ENCODE data around the gene IDH3A. TPM values are rescaled to one million over a fixed set of nuclear protein-coding genes. Genes with fewer than 3 reads are reported as not detected.
A peak's percentile ranks its signal among the peaks of the same experiment; 100 is the strongest.

The IDH3A gene
- polyA plus RNA-seq, 2 of the 4 experiments (the other 2 are of a cell fraction), result 85.6 to 149 TPM

DNA sequence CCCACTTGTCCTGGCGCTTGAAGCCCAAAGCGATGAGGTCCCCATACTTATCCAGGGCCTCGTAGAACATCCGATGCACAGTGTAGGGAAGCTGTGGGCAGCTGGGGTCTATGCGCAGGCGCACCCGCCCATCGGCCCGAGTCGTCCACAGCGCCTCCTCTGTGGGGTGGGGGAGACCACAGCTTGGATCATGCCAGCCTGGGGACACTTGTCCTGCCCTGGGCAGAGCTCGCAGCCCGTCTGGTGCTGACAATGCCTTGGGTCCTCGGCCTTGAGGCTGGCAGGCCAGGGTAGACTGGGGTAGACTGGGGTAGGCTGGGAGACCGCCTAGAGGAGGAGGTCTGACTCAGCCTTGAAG, 45.4 kb downstream of the IDH3A start:
- WGBS (ENCODE audit: missing lambda C conversion rate), result 63% methylated on average over 15 of the region's 15 CpGs
- no peak for DNase-seq (ENCODE audit: low read depth in 1 of 2, low spot score in 1 of 2)
- peak in 1 of 2 experiments; percentile 16; a peak in 3 of 6 replicates for ATAC-seq
- Histone ChIP-seq H3K4me3 (no peak overlapping the region), H3K9me3 (peaks cover 12% of the 10 kb centered on the region; the same call in 2 of the 3 replicates), H3K27ac (no peak overlapping the region), H3K4me2 (no peak overlapping the region), H3K4me1 (no peaks in the 10 kb centered on the region)
- no peak for FAIRE-seq
- ChIA-PET POLR2A (no interaction called here), CTCF (interaction anchor here (1.2 to 16.2 kb wide), 22 partner anchors 10 to 557 kb away, joined by 3 to 184 read pairs (median 12); partner anchors contain the start of genes ACSBG1 and CIB2)
- TF ChIP-seq FOXS1 (CRISPR knock-in tag; IDR thresholded peaks at IDR 0.05) (no peak), POLR2A (IDR thresholded peaks at IDR 0.05; ENCODE audit: low read length) (no peak), EHMT2 (IDR thresholded peaks at IDR 0.05; ENCODE audit: low read depth) (no peak), ZC3H11A (IDR thresholded peaks at IDR 0.05) (no peak), JUN (IDR thresholded peaks at IDR 0.05) (no peak), HOXB13 (CRISPR knock-in tag; IDR thresholded peaks at IDR 0.05; ENCODE audit: low read depth) (no peak), NPAS2 (CRISPR knock-in tag; IDR thresholded peaks at IDR 0.05; ENCODE audit: borderline replicate concordance) (no peak), CHD2 (IDR thresholded peaks at IDR 0.05; ENCODE audit: low read length, partially characterized antibody) (no peak), BHLHE40 (IDR thresholded peaks at IDR 0.05; ENCODE audit: low read depth, low read length) (no peak)
- TF ChIP-seq, protein P1, sequence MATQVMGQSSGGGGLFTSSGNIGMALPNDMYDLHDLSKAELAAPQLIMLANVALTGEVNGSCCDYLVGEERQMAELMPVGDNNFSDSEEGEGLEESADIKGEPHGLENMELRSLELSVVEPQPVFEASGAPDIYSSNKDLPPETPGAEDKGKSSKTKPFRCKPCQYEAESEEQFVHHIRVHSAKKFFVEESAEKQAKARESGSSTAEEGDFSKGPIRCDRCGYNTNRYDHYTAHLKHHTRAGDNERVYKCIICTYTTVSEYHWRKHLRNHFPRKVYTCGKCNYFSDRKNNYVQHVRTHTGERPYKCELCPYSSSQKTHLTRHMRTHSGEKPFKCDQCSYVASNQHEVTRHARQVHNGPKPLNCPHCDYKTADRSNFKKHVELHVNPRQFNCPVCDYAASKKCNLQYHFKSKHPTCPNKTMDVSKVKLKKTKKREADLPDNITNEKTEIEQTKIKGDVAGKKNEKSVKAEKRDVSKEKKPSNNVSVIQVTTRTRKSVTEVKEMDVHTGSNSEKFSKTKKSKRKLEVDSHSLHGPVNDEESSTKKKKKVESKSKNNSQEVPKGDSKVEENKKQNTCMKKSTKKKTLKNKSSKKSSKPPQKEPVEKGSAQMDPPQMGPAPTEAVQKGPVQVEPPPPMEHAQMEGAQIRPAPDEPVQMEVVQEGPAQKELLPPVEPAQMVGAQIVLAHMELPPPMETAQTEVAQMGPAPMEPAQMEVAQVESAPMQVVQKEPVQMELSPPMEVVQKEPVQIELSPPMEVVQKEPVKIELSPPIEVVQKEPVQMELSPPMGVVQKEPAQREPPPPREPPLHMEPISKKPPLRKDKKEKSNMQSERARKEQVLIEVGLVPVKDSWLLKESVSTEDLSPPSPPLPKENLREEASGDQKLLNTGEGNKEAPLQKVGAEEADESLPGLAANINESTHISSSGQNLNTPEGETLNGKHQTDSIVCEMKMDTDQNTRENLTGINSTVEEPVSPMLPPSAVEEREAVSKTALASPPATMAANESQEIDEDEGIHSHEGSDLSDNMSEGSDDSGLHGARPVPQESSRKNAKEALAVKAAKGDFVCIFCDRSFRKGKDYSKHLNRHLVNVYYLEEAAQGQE (IDR thresholded peaks at IDR 0.05), result no peak
- TF ChIP-seq, protein P2, sequence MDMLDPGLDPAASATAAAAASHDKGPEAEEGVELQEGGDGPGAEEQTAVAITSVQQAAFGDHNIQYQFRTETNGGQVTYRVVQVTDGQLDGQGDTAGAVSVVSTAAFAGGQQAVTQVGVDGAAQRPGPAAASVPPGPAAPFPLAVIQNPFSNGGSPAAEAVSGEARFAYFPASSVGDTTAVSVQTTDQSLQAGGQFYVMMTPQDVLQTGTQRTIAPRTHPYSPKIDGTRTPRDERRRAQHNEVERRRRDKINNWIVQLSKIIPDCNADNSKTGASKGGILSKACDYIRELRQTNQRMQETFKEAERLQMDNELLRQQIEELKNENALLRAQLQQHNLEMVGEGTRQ (IDR thresholded peaks at IDR 0.05), result no peak

DNA sequence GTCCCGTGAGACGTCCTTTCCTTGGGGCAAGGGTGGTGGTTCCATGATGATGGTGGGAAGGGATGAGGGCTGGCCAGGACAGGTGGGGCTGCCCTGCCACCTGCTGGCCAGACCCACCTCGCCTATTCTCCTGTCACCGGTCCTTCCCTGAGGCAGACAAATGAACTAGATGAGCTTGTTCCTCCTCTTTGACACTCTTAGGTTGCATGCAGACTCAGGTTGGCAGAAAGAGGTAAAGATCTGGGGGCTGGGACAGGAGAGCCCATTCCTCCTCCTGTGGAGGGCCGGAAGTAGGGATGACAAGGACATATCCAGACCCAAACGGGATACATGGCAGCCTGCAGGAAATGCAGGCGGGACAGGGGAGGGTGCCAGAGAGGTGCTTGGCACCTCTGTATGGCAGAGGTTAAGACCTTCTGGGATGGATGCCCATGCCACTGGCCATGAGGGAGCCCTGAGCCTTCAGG, 46.6 kb downstream of the IDH3A start:
- H3K4me1 ChIP-seq, result no peaks in the 10 kb centered on the region
- H3K4me3 ChIP-seq, result no peak overlapping the region
- ChIA-PET CTCF (interaction anchor here (0.6 to 16.2 kb wide), 51 partner anchors 9 to 555 kb away, joined by 3 to 184 read pairs (median 4); partner anchors contain the start of genes ACSBG1 and CIB2), POLR2A (interaction anchor here (0.6 kb wide), 2 partner anchors 44 to 82 kb away, joined by 3 to 4 read pairs; no protein-coding TSS in a partner anchor)
- TF ChIP-seq RAD21 (conservative IDR thresholded peaks at IDR 0.05 in 1 of 2, IDR thresholded peaks at IDR 0.05 in 1 of 2) (peak; percentile 83 to 87), SMC3 (IDR thresholded peaks at IDR 0.05) (peak; percentile 90), GATA3 (IDR thresholded peaks at IDR 0.05; ENCODE audit: borderline replicate concordance) (no peak)
- TF ChIP-seq, protein P3, sequence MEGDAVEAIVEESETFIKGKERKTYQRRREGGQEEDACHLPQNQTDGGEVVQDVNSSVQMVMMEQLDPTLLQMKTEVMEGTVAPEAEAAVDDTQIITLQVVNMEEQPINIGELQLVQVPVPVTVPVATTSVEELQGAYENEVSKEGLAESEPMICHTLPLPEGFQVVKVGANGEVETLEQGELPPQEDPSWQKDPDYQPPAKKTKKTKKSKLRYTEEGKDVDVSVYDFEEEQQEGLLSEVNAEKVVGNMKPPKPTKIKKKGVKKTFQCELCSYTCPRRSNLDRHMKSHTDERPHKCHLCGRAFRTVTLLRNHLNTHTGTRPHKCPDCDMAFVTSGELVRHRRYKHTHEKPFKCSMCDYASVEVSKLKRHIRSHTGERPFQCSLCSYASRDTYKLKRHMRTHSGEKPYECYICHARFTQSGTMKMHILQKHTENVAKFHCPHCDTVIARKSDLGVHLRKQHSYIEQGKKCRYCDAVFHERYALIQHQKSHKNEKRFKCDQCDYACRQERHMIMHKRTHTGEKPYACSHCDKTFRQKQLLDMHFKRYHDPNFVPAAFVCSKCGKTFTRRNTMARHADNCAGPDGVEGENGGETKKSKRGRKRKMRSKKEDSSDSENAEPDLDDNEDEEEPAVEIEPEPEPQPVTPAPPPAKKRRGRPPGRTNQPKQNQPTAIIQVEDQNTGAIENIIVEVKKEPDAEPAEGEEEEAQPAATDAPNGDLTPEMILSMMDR (IDR thresholded peaks at IDR 0.05), result peak; percentile 89
- FAIRE-seq, result peak; percentile 61
- H3K4me2 ChIP-seq, result no peak overlapping the region
- WGBS (ENCODE audit: missing lambda C conversion rate), result 17% methylated on average over 7 of the region's 7 CpGs
- ATAC-seq, result peak; percentile 92 to 96
- H3K27ac ChIP-seq, result no peak overlapping the region
- H3K9me3 ChIP-seq, result peaks cover 12% of the 10 kb centered on the region; the same call in 2 of the 3 replicates
- DNase-seq (ENCODE audit: low read depth in 1 of 2, low spot score in 1 of 2), result peak; percentile 57 to 78

DNA sequence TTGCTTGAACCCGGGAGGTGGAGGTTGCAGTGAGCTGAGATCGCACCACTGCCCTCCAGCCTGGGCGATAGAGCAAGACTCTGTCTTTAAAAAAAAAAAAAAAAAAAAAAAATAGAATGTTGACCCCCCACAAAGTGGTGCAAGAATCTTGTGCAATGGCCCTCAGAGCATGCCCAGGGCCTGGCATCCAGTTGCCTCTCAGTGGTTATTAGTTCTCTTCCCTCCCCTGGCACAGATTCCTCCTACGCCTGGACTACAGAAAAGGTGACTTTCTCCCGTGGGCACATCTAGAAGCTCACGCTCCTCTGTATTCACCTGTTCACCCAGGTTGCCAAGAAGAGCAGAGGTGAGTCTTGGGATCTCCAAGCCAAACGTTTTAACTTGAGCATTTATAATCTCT, 48.5 kb downstream of the IDH3A start:
- ATAC-seq (no peak), DNase-seq (ENCODE audit: low read depth in 1 of 2, low spot score in 1 of 2) (no peak), FAIRE-seq (no peak)
- H3K9me3 ChIP-seq, result no peaks in the 10 kb centered on the region
- H3K4me3 ChIP-seq, result no peak overlapping the region
- no peak overlapping the region for H3K4me2 ChIP-seq
- WGBS (ENCODE audit: missing lambda C conversion rate), result 54% methylated on average over 7 of the region's 7 CpGs
- no peaks in the 10 kb centered on the region for H3K4me1 ChIP-seq
- H3K27ac ChIP-seq, result no peak overlapping the region
- no peak for TF ChIP-seq CBX2 (IDR thresholded peaks at IDR 0.05; ENCODE audit: borderline replicate concordance, low read depth)
- no peak for TF ChIP-seq CBX8 (IDR thresholded peaks at IDR 0.05)
- TF ChIP-seq, protein P4, sequence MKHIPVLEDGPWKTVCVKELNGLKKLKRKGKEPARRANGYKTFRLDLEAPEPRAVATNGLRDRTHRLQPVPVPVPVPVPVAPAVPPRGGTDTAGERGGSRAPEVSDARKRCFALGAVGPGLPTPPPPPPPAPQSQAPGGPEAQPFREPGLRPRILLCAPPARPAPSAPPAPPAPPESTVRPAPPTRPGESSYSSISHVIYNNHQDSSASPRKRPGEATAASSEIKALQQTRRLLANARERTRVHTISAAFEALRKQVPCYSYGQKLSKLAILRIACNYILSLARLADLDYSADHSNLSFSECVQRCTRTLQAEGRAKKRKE (CRISPR knock-in tag; IDR thresholded peaks at IDR 0.05; ENCODE audit: low read depth), result no peak
- no peak for TF ChIP-seq PHF8 (IDR thresholded peaks at IDR 0.05; ENCODE audit: borderline replicate concordance, low read depth)
- TF ChIP-seq HOXA7 (CRISPR knock-in tag; IDR thresholded peaks at IDR 0.05), result no peak
- no peak for TF ChIP-seq RARB (CRISPR knock-in tag; IDR thresholded peaks at IDR 0.05)
- TF ChIP-seq CHD4 (IDR thresholded peaks at IDR 0.05; ENCODE audit: borderline replicate concordance), result no peak
- TF ChIP-seq, protein P2 (IDR thresholded peaks at IDR 0.05), result no peak
- ChIA-PET POLR2A (no interaction called here), CTCF (interaction anchor here (1.0 to 16.2 kb wide), 10 partner anchors 17 to 243 kb away, joined by 3 to 184 read pairs (median 34); partner anchors contain the start of gene CIB2)
